ENCODE data around the gene DNAH6.
"Not testable (repeated sequence)": the region's sequence is repeated elsewhere in the genome, so short reads cannot be mapped to it uniquely, and the experiment has no call there.

The DNAH6 gene

DNA sequence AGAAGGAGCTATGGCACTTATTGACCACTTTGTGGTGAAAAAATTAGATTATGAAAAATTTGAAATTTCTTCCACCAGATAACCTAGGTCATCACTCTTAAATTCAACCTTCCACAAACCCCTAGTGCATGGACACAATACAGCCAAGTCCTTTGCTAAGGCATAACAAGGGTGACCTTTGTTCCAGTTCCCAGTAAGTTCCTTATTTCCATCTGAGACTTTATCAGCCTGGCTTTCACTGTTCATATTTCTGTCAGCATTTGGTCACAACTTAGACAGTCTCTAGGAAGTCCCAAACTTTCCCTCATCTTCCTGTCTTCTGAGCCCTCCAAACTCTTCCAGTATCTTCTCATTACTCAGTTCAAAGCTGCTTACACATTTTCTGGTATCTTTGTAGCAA, 232.0 kb downstream of the DNAH6 start:
- DNase-seq (ENCODE audit: low spot score), result no peak

DNA sequence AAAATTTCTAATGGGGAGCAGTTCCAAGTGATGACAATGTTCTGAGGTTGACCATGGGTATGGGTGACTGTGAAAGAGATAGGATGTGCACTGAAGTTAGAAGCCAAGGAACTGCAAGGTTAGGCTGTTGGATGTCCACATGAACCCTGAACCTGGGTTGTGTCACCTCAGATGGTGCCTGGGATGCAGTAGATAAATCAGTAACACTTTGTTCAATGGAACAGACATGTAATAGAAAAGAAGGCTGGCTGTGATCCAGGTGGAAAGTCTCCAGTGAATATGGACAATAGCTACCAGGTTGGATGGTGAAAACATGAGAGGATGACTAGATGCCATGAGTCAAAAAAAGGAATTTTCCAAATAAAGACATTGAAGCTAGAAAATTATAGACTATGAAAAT, 233.1 kb downstream of the DNAH6 start:
- no peak for DNase-seq (ENCODE audit: low spot score)

GRCh38 chr2:84755096-84755495, 238.8 kb downstream of the DNAH6 start:
- DNase-seq (ENCODE audit: low spot score), result no peak

- no peak for DNase-seq (ENCODE audit: low spot score)
Measured at GRCh38 chr2:84757648-84758047, 241.3 kb downstream of the DNAH6 start.

DNA sequence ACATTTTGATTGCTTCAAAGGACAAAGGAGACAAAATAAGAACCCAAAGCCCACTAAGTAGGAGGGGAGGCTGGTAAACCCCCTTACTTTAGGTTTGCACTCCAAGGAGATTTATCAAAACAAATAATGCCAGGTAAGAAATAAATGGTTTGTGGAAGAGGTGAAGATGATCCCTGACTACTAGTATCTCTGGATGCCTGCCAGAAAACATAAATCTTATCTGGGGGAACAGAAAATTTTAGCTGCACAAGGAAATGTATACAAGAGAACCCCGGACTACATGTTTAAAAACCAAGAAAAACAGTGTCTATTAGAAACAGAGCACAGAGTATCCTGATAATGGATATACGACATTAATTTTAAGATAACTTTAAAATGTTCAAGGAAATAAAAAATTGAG, 250.5 kb downstream of the DNAH6 start:
- no peak for DNase-seq (ENCODE audit: low spot score)

- DNase-seq (ENCODE audit: low spot score), result no peak
Measured at GRCh38 chr2:84768840-84769239, 252.5 kb downstream of the DNAH6 start.

DNA sequence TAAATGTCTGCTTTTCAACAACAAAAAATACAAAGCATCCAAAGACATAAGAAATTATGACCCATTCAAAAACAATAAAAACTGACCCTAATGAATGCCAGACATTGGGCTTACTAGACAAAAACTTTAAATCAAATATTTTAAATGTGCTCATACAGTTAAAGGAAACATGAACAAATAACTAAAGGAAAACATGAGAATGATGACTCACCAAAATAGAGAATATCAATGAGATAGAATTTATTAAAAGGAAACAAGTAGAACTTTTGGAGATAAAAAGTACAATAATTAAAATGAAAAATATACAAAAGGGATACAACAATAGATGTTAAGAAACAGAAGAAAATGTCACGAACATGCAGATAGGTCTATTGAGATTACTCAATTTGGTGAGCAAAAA, 254.0 kb downstream of the DNAH6 start:
- DNase-seq (ENCODE audit: low spot score), result no peak

- no peak for DNase-seq (ENCODE audit: low spot score)
Measured at GRCh38 chr2:84771251-84771650, 255.0 kb downstream of the DNAH6 start.

GRCh38 chr2:84773562-84773961, 257.3 kb downstream of the DNAH6 start:
- not testable (repeated sequence) for DNase-seq (ENCODE audit: low spot score)

DNA sequence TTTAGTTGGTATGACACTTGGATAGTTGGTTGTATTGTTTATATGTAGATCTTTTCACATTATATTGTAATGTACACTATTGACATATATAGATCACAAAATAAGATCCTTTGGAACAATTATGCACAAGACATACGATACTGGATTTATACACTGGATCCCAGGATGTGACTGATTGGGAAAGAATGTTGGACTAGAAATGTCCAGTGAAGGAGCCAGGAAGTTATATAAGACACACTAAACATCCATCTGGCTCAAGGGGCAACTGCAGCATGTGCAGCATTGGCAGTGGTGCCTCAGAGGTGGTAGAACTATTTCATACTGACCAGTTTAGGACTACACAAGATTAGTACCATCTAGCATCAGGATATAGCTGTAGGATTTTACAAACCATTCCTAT, 259.7 kb downstream of the DNAH6 start:
- no peak for DNase-seq (ENCODE audit: low spot score)

DNA sequence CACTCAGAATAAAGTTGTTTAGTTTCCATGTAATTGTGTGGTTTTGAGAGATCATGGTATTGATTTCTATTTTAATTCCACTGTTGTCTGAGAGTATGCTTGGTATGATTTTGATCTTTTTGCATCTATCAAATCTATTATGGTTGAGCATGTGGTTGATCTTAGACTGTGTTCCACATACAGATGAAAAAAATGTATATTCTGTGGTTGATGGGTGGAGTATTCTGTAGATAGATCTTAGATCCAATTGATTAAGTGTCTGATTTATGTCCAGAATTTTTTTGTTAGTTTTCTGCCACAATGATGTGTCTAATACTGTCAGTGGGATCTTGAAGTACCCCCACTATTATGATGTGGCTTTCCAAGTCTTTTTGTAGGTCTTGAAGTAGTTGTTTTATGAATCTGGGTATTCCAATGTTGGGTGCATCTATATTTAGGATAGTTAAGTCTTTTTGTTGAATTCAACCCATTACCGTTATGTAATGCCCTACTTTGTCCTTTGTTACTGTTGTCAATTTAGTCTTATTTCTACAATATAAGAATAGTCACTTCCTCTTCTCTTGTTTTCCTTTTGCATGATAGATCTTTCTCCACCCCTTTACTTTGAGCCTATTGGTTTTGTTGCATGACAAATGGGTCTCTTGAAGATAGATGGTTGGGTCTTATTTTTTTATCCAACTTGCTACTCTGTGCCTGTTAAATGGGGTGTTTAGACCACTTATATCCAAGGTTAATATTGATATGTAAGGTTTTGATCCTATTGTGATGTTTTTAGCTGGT, 262.8 kb downstream of the DNAH6 start:
- no peak for DNase-seq (ENCODE audit: low spot score)

DNA sequence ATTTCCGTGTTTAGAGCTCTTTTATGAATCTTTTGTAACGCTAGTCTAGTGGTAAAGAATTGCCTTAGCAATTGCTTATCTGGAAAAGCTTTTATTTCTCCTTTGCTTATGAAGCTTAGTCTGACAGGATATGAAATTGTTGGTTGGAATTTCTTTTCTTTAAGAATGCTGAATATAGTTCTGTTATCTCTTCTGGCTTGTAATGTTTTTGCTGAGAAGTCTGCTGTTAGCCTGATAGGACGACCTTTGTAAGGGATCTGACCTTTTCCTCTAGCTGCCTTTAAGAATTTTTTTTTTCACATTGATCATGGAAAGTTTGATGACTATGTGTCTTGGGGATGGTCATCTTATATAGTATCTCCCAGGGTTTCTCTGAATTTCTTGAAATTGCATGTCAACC, 263.5 kb downstream of the DNAH6 start:
- DNase-seq (ENCODE audit: low spot score), result no peak

- no peak for DNase-seq (ENCODE audit: low spot score)
Measured at GRCh38 chr2:84781942-84782716, 265.8 kb downstream of the DNAH6 start.

- DNase-seq (ENCODE audit: low spot score), result no peak
Measured at GRCh38 chr2:84782717-84783442, 266.6 kb downstream of the DNAH6 start.

- DNase-seq (ENCODE audit: low spot score), result no peak
Measured at GRCh38 chr2:84785950-84786349, 269.7 kb downstream of the DNAH6 start.

DNA sequence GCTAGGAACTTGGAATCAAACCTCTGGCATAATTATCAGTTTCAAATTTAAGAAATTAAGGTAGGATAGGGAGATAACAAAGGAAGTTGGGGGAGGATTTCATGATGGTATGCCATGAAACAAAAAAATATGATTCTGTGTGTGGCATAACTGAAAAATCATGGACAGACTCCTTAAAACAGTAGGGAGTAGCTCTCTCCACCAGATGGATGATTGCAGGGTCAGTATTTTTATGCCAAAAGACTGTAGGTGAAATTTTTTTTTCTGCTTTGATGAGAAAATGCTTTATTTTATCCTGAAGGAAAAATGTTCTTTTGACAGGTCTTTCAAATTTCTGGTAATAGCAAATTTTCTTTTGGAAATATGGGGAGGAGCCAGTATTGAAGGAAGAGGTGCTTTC, 270.3 kb downstream of the DNAH6 start:
- no peak for DNase-seq (ENCODE audit: low spot score)

- DNase-seq (ENCODE audit: low spot score), result no peak
Measured at GRCh38 chr2:84788027-84788426, 271.7 kb downstream of the DNAH6 start.

DNA sequence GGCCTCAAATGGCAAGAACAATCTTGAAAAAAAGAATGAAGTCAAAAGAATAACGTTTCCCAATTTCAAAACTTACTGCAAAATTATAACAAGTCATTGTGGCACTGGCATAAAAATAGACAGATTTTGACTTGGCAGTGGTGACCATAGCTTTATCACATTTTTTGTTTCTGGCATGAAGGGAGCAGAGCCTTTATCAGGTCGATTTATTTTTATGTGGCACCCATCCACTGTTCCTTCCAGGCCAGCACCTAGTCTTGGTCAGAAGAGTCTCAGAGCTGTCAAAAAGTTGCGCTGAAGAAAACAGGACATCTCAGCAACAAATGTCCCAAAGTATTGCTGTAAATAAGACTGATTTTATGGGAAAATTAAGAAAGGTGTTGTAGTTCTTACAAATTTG, 272.2 kb downstream of the DNAH6 start:
- no peak for DNase-seq (ENCODE audit: low spot score)

DNA sequence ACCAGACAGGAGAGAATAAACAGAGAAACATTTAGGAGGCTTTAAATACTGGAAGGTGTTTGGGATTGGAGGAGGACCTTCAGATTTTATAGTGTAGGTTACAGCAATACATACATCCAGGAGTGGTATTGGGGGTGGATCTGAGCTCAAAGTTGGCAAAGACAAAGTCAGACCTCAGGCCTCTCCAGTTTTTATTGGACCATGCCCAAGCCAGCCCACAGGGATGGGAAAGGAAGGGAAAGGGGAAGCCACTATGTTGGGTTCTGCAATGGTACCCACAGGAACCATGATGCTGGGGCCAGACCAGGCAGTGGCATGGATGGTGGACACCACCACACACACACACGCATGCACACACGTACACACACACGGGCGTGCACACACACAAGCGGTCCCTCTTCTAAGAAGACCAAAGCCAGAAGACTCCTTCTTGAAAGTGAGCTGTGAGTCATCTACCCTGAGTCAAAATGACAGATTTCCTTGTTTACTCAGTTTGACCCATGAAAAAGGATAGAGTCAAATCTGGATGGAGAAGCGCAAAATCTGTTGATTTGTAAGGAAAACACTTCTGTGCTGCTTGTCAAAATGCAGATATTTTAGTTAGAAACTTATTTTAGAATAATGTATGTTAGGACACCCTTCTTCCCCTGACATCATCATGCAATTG, 276.7 kb downstream of the DNAH6 start:
- DNase-seq (ENCODE audit: low spot score), result no peak

DNA sequence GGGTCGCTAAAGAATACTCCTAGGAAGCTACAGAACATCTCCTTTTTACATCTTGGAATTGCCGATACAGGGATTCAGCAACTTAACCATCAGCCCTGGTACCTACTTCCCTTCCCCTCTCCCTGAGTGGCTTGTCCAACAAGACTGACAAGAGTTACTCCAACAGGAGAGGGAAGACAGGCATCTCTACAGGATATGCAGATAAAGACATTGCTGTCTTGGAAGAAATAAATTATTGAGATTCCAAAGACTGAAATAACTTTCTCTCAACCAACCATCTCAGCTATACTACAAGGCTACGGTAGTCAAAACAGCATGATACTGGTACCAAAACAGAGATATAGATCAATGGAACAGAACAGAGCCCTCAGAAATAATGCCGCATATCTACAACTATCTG, 277.3 kb downstream of the DNAH6 start:
- no peak for DNase-seq (ENCODE audit: low spot score)

DNA sequence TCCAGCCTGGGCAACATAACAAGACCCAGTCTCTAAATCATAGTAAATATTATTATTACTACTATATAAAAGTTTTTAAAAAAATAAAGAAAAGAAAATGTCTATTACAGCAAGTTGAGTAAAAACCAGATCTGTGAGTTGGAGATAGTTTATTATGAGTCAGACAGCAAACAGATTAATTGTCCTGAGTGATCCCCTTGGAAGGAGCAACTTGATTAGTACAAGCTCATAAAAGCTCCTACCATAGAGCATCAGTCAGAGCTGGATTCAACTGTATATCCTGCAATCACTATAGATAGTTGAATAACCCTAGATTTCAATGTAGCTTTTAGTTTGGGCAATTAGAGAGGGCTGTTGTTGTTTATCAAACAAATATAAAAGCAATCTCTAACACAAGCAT, 280.5 kb downstream of the DNAH6 start:
- DNase-seq (ENCODE audit: low spot score), result no peak

DNA sequence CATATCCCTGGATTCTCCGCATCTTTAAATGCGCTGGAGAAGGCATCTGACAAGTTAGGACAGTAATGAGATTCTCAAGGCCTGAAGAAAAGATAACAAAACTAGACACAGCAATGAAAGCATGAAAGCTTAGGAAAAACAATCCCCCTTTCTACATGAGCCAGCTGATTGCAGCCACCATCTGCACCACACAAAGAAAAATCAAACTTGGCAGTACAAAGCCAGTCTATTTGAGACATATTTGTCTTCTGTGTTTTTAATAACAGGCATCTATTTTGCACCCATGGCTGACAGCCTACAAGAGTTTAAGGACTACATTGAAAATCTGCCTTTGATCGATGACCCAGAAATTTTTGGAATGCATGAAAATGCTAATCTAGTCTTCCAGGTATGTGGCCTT, 281.0 kb downstream of the DNAH6 start:
- DNase-seq (ENCODE audit: low spot score), result no peak
